GM21825 (cell line): ENCODE data around the gene CBX8.

ENCODE experiments used
- ATAC-seq: cut with Tn5 transposase; IDR thresholded peaks from one replicate; pipeline ENCODE4 v1.9.1; 2021; ENCODE audit warnings: mild to moderate bottlenecking, moderate library complexity; ENCODE audit not compliant: unreplicated experiment

The CBX8 gene

DNA sequence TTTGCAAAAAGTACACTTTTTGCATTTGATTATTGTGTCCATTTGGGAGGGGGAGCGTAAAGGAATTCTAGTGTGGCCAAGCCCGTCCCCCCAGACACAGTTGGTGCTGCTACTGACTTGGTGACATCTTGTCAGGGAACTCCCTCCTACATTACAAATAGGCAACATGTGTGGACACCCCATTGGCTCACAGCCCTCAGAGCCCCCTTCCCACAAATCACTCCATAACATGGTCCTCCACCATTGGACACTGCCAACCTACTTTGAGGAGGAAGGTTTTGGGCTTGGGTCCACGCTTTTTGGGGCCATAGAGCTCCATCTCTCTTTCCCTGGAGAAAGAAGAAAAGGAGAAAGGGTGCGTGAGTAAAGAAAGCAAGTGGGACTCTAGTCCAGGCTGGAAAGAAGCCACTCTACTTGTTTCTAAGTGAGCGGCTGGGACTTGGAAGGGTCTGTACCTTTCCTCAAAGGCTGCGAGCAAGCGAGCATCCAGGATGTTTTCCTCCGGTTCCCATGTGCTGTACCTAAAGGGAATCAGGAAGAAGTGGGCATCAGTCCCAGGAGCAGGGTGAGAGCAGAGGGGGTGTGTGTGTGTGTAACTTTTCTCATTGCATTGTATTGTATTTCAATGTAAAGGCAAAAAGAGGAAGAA, 958 bp downstream of the CBX8 start:
- no peak for ATAC-seq

GRCh38 chr17:79794659-79795511, 2.0 kb downstream of the CBX8 start:
- ATAC-seq, result no peak

DNA sequence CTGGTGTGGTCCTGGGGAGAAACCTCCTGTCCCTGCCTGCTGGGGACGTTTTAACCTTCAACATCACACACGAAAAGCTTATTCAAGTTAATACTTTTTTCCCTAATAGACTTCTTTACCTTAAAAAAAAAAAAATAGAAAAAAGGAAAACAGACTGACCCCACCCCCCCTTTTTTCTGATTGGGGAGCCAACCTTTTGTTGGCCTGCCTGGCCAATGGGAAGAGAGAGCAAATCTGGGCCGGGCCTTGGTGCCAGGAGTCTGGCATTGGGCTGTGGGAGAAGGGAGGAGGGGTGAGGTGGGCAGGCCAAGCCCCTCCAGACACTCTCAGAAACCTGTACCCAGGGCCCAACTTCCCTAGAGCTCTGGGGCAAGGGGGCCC, 3.0 kb downstream of the CBX8 start:
- no peak for ATAC-seq

DNA sequence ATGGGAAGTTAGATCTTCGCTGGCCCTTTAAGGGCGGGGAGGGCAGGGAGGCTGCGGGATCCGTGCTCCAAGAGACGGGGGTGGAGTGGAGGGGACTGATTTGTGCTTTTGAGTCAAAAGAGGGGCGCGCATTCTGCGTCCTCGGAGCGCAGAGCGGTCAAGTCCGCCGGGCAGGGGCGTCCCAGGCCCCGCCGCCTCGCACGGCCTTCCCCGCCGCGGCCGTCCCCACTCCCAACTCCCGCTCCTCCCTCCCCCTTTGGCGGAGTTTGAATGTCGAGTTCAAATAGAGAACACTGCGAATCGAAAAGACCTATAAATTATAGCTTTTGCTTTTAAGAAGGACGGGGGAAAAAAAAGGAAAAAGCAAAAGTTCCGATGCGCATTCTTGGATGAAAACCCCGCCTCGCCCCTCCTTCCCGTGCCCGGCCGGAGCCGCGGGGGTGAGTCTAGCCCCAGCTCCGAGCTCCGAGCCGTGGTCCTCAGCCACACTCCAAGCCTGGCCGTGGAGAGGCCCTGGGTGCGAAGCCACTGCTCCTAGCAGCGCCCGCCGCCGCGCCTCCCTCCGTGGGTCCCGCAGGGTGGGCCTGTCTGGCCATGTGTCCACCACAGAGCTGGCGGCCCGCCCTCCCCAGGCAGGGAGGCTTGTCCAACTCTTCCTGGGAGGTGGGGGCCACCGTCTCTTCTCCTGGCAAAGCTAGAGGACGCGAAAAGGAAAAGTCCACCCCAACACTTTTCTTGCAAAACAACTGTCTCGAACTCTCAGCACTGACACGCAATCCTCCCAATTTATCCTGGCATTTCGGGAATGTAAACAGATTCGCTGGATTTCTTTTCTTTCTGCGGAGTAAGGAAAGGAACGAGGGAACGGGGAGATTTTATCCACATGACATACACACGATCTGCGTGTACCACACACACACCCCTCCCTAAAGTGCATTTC, 3.6 kb downstream of the CBX8 start:
- no peak for ATAC-seq

DNA sequence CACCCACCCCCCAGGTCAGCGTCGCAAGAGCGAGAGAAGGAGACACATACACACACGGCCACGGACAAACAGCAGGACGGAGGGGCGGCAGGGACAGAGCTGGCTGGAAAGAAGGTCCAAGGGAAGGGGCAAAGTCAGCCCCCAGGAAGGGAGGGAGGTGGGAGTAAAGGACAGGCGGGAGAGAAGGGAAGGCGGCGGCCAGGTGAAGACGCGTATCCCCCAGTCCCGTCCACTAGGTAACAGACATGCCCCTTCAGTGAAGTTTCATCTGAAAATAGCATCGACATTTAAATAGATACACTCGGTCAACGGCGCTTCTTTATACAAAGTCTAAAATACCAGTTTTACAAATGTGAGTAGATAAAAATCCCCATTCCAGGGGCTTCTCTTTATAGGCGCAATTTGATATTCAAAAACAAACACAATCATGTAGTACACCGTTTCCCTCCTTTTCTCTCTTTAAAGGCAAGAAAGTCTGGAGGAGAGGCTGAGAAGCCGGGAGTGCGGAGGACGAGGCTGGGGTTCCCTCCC, 4.5 kb downstream of the CBX8 start:
- no peak for ATAC-seq

DNA sequence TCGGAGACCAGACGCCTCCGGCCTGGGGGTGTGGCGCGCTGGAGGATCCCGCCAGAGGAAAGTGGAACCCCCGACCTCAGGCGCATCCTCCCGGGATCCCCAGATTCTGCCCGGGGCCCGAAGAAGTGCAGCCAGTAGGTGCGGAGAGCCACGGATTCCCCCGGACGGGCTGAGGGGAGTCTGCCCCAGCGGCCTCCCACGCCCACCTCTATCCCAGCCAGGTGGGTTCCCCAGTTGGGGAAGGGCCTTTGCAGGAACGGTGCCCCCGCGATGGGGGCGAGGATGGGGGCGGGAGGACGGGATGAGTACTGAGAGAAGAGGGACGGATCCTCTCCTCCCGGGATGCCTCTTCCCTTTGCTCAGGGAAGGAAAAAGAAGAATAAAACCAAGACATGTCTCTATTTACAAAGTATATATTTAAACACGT, 5.1 kb downstream of the CBX8 start:
- ATAC-seq, result no peak

- ATAC-seq, result no peak
Measured at GRCh38 chr17:79790805-79791734, 5.8 kb downstream of the CBX8 start.

DNA sequence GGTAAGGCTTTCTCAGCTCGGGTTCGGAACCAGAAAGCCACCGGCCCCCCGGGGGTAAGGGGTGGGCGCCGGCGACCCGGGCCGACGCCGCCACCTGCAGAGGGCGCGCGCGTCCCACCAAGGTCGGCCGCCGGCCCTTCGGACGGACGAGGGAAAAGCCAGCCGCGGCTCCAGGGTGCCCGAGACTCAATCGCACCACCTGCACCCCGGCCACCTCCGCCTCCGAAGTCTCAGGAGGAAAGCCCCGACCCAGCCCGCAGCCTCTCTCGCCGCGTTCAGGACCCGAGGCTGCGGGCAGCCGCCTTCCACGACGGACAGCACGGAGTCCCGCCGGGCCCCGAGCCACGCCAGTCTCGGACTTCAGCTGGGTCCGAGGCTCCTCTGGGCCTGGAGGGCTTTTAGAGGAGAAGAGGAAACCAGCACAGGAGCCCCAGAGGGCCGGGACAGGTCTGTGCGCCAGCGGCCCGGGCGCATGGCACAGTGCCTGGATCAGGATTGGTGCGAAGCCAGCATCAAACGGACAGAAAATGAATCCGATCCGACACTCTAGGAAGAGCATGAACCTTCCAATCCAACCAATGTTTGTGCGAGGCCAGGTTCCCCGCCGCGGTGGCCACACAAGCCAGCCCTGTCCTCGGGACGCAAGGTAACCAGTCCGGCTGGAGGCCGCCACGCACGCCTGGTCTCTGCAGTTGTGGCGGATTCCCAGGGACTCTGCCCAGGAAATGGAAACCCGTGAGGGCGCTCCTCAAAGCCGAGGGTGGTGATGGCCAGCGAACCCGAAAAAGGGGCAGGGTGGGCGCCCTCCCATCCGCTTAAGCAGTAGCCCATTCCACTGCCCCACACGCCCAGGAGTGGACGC, 6.7 kb downstream of the CBX8 start:
- ATAC-seq, result no peak

DNA sequence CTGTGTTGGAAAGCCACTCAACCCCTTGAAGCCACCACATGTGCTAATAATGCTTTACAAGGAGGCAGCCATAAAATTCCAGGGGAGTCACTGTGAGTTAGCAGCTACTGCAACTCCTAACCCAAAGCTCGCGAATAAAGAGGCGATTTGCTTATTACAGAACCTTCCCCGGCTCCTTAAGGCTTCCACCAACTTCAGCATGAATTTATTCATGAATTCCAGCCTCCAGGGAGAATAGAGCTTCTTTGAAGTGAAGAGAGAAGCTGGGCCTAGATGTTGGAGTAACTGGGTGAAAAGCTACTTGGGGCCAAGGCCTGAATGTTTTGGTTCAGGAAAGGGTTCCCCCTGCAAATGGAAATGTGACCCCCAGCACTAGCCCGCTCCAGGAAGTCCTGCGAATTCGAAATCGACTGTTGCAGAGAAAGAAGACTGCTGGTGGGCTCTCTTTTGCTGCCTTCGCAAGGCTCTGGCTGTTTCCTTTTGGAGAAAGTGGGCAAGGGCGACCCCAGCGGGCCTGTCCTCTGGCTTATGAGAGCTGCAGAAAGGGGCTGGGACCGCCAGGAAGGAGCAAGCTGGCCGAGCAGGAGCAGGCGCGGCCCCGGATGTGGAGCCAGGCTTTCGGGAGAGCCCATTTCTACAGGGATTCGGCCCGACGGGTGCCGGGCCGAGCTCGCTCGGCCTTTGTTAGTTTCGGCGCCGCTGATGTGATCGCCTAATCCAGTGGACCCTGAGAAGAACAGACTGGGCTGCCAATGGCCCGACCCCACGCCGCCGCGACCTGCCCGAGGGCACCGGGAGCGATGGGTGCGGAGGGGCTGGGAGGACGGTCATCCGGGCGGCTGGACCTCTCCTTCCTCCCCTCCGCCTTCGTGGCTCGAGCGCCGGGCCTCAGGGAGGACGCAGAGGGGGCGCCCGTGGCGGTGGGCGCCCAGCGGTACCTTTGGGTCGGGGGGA, 7.6 kb downstream of the CBX8 start:
- no peak for ATAC-seq

- ATAC-seq, result no peak
Measured at GRCh38 chr17:79788455-79788854, 8.4 kb downstream of the CBX8 start.

- no peak for ATAC-seq
Measured at GRCh38 chr17:79786930-79787643, 9.8 kb downstream of the CBX8 start.

- no peak for ATAC-seq
Measured at GRCh38 chr17:79785900-79786810, 10.7 kb downstream of the CBX8 start.

- no peak for ATAC-seq
Measured at GRCh38 chr17:79785017-79785899, 11.6 kb downstream of the CBX8 start.

- ATAC-seq, result no peak
Measured at GRCh38 chr17:79784353-79785016, 12.4 kb downstream of the CBX8 start.

- ATAC-seq, result no peak
Measured at GRCh38 chr17:79783891-79784290, 13.0 kb downstream of the CBX8 start.
